Neural cell (in vitro differentiated cells): ENCODE data around the gene ITPKB. TPM values are rescaled to one million over a fixed set of nuclear protein-coding genes. Genes with fewer than 3 reads are reported as not detected.

Experiments used
- H2AFZ ChIP-seq: fragments of 200-600, 300-800 bp; sonication (generic), shearing (Covaris generic); 2 replicates; pipeline ENCODE4 v1.6.0; 2014; ENCODE audit warnings: low read depth, mild to moderate bottlenecking, antibody characterized with exemption, low read length, moderate library complexity
- H3F3A ChIP-seq: fragments of 200-600 bp; shearing (Covaris generic); 2 replicates; pipeline ENCODE4 v1.6.1; 2016; ENCODE audit warnings: mild to moderate bottlenecking, moderate library complexity, mixed read lengths, antibody characterized with exemption, low read length; ENCODE audit not compliant: insufficient read depth, poor library complexity, severe bottlenecking
- H3K27ac ChIP-seq: fragments of 200-600, 300-800 bp; sonication (generic), shearing (Covaris generic); 2 replicates; pipeline ENCODE4 v1.5.1; 2014; ENCODE audit warnings: mild to moderate bottlenecking, low read length, moderate library complexity
- H3K27me3 ChIP-seq: fragments of 300-800, 200-600 bp; sonication (generic), shearing (Covaris generic); 2 replicates; pipeline ENCODE4 v1.6.0; 2014; ENCODE audit warnings: mild to moderate bottlenecking, low read depth, low read length, moderate library complexity; ENCODE audit not compliant: insufficient read depth
- H3K36me3 ChIP-seq: fragments of 300-800, 200-600 bp; sonication (generic), shearing (Covaris generic); 2 replicates; pipeline ENCODE4 v1.5.1; 2014; ENCODE audit warnings: mild to moderate bottlenecking, antibody characterized with exemption, low read length, moderate library complexity; ENCODE audit not compliant: insufficient read depth
- H3K4me2 ChIP-seq: fragments of 300-800, 200-600 bp; sonication (generic), shearing (Covaris generic); 2 replicates; pipeline ENCODE4 v1.6.0; 2014; ENCODE audit warnings: mild to moderate bottlenecking, low read length
- H3K4me3 ChIP-seq: fragments of 300-800, 200-600 bp; sonication (generic), shearing (Covaris generic); 2 replicates; pipeline ENCODE4 v1.5.1; 2014; ENCODE audit warnings: mild to moderate bottlenecking, low read length, moderate library complexity
- H3K79me2 ChIP-seq: fragments of 200-600 bp; shearing (Covaris generic); replicated peaks from 2 replicates; pipeline ENCODE4 v1.6.0; 2014; ENCODE audit warnings: mild to moderate bottlenecking, low read length, moderate library complexity; ENCODE audit not compliant: insufficient read depth
- H3K9ac ChIP-seq: fragments of 300-800, 200-600 bp; sonication (generic), shearing (Covaris generic); 2 replicates; pipeline ENCODE4 v1.6.1; 2016; ENCODE audit warnings: mild to moderate bottlenecking, low read length, mixed read lengths
- H3K9me2 ChIP-seq: fragments of 200-600 bp; shearing (Covaris generic); 2 replicates; pipeline ENCODE4 v1.6.1; 2016; ENCODE audit warnings: mild to moderate bottlenecking, low read length, mixed read lengths; ENCODE audit not compliant: insufficient read depth
- H3K9me3 ChIP-seq: fragments of 200-600, 300-800 bp; sonication (generic), shearing (Covaris generic); 2 replicates; pipeline ENCODE4 v1.6.1; 2016; ENCODE audit warnings: mild to moderate bottlenecking, mixed run types, low read length, moderate library complexity, mixed read lengths
- H4K20me1 ChIP-seq: fragments of 200-600 bp; shearing (Covaris generic); 2 replicates; pipeline ENCODE4 v1.6.1; 2016; ENCODE audit warnings: mild to moderate bottlenecking, mixed run types; ENCODE audit not compliant: insufficient read depth
- CTCF ChIP-seq: fragments of 450-650 bp; IDR thresholded peaks from 2 replicates; pipeline ENCODE4 v1.5.1; 2014; ENCODE audit warnings: antibody characterized with exemption, mild to moderate bottlenecking, moderate library complexity; ENCODE audit not compliant: poor library complexity, severe bottlenecking
- EP300 ChIP-seq: fragments of 450-650 bp; conservative IDR thresholded peaks from 2 replicates; pipeline ENCODE4 v1.6.1; 2014; ENCODE audit warnings: antibody characterized with exemption, mild to moderate bottlenecking, moderate library complexity; ENCODE audit not compliant: poor library complexity, severe bottlenecking
- EZH2 ChIP-seq: fragments of 200-600, 300-800 bp; shearing (Covaris generic), sonication (generic); IDR thresholded peaks from 2 replicates; pipeline ENCODE4 v1.6.1; 2014; ENCODE audit warnings: antibody characterized with exemption, low read length, borderline replicate concordance, mild to moderate bottlenecking; ENCODE audit not compliant: insufficient read depth, poor library complexity, severe bottlenecking
- MXI1 ChIP-seq: fragments of 450-650 bp; conservative IDR thresholded peaks from 2 replicates; pipeline ENCODE4 v1.6.1; 2014; ENCODE audit warnings: antibody characterized with exemption, mild to moderate bottlenecking; ENCODE audit not compliant: poor library complexity, severe bottlenecking
- POLR2AphosphoS5 ChIP-seq: IDR thresholded peaks from 2 replicates; pipeline ENCODE4 v1.6.1; 2012
- RAD21 ChIP-seq: fragments of 450-650 bp; conservative IDR thresholded peaks from 2 replicates; pipeline ENCODE4 v1.6.1; 2014; ENCODE audit warnings: antibody characterized with exemption, mild to moderate bottlenecking, moderate library complexity
- REST ChIP-seq: IDR thresholded peaks from 2 replicates; pipeline ENCODE4 v1.6.1; 2012; ENCODE audit warnings: borderline replicate concordance
- SMC3 ChIP-seq: fragments of 450-650 bp; conservative IDR thresholded peaks from 2 replicates; pipeline ENCODE4 v1.6.1; 2014; ENCODE audit warnings: antibody characterized with exemption, mild to moderate bottlenecking, moderate library complexity; ENCODE audit not compliant: poor library complexity
- TAF1 ChIP-seq: IDR thresholded peaks from 2 replicates; pipeline ENCODE4 v1.6.1; 2012; ENCODE audit warnings: low read depth
- polyA plus RNA-seq: library from polyadenylated mRNA; depleted of rRNA; stranded (reverse); fragments of >200 nt; gene quantifications from 2 replicates; pipeline ENCODE4 v1.2.3, GENCODE V29; 2014

ITPKB gene
- polyA plus RNA-seq, 1 donor from 2014 or later: 0.19 TPM

DNA sequence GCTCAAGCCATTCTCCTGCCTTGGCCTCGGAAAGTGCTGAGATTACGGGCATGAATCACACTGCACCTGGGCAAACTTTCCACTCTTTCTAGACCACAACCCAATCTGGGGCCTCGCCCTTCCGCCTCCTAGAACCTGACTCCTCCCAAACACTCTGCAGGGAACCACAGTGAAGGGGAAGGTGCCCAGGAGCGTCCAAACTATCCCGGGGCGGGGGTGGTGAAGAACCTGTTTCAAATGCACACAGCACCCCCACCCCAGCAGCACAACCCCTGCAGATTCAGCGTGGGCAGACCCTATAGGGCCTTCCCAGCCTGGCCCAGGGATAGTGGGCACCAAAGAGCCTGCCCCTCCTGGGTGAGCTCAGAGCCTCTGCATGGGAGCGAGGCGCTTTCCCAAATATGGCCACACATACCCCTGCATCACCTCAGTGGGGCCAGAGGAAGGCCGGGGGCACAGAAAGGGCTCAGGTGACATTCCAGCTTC, 103.6 kb downstream of the ITPKB start:
- Histone ChIP-seq H3K4me3 (no peak overlapping the region), H3K27me3 (no peaks in the 10 kb centered on the region), H3K9me2 (no peaks in the 10 kb centered on the region), H3F3A (no peaks in the 10 kb centered on the region), H3K79me2 (no peaks in the 10 kb centered on the region), H3K9ac (no peak overlapping the region), H2AFZ (no peak overlapping the region), H3K4me2 (no peak overlapping the region), H3K36me3 (no peaks in the 10 kb centered on the region), H4K20me1 (no peaks in the 10 kb centered on the region), H3K27ac (no peak overlapping the region), H3K9me3 (no peaks in the 10 kb centered on the region)
- TF ChIP-seq TAF1: no peak
- no peak for TF ChIP-seq EZH2
- no peak for TF ChIP-seq MXI1
- no peak for TF ChIP-seq RAD21
- TF ChIP-seq EP300: no peak
- TF ChIP-seq POLR2AphosphoS5: no peak
- TF ChIP-seq REST: no peak

DNA sequence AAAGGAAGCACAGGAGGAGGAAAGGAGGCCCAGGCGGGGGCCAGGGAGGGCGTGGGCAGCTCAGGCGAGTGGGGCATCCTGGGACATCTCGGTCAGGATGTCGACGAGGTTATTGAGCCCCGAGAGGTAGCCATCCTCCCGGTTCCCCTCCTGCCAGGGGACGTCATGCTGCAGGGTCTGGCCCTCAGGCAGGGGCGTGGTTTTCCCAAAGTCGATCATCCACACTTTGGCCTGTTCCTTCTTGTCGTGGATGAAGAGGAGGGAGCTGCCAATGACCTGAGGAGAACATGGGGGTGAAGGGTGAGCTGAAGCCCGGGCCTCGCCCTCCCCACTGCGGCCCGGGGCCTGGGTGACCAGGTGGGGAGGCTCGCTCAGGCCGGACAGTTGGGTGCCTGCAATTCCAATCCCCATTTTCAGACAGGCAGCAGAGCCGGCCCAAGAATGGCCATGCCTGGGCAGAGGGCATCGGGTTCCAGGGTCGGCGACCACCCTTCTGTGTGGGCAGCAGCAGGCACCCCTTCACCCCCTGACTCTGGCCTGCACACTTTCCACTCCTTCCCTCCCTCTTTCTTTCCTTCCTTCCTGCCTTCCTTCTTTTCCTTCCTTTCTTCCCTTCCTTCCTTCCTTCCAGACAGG, 104.4 kb downstream of the ITPKB start:
- H3K9me2 ChIP-seq: no peaks in the 10 kb centered on the region
- H3K4me3 ChIP-seq: no peak overlapping the region
- H3K9me3 ChIP-seq: no peaks in the 10 kb centered on the region
- H3K27ac ChIP-seq: no peak overlapping the region
- H4K20me1 ChIP-seq: no peaks in the 10 kb centered on the region
- H3K9ac ChIP-seq: no peak overlapping the region
- H3K4me2 ChIP-seq: no peak overlapping the region
- H3K27me3 ChIP-seq: no peaks in the 10 kb centered on the region
- H2AFZ ChIP-seq: no peak overlapping the region
- H3F3A ChIP-seq: no peaks in the 10 kb centered on the region
- H3K79me2 ChIP-seq: no peaks in the 10 kb centered on the region
- no peaks in the 10 kb centered on the region for H3K36me3 ChIP-seq
- TF ChIP-seq MXI1 (no peak), CTCF (no peak), RAD21 (no peak), SMC3 (no peak), TAF1 (no peak), EZH2 (no peak), POLR2AphosphoS5 (no peak), EP300 (no peak), REST (no peak)
